A549 (cell line): Measurements from ENCODE around the gene DENND5A. TPM values are rescaled to one million over a fixed set of nuclear protein-coding genes. Genes with fewer than 3 reads are reported as not detected.

Experiments
- ATAC-seq, 2 experiments: fragments of 200-7000 bp in 1 of 2; fragments of >200 bp in 1 of 2; cut with Nextera tagmentation in 1 of 2; cut with Tn5 transposase in 1 of 2; 3 replicates each; pipeline versions ENCODE4 v1.8.0 to v1.9.1; 2018 to 2020; ENCODE audit warnings: mild to moderate bottlenecking in 1 of 2, moderate library complexity in 1 of 2
- CTCF ChIA-PET: fragments of 300-600 bp; sonication (Branson Sonifier 250); formaldehyde crosslinking; extraction: SDS; loops from one replicate; lab custom pipeline; 2021; ENCODE audit warnings: antibody characterized with exemption, inconsistent platforms; lab: Yijun Ruan, JAX
- POLR2A ChIA-PET: fragments of 350-600 bp; formaldehyde crosslinking; extraction: SDS; loops from one replicate; lab custom pipeline; 2021; ENCODE audit warnings: antibody characterized with exemption, inconsistent platforms; lab: Yijun Ruan, JAX
- DNase-seq, 2 experiments: peaks; one replicate each; pipeline versions ENCODE4 v3.0.0 to v3.0.0-alpha.2; 2011 to 2016; ENCODE audit warnings: low read depth in 1 of 2, low spot score in 1 of 2
- FAIRE-seq: peaks from 2 replicates; lab custom pipeline; 2011; peaks lifted over from hg19 to GRCh38; lab: Jason Lieb, UNC
- H3K27ac ChIP-seq, 2 experiments: fragments of >200 bp; sonication (Bioruptor Twin); formaldehyde crosslinking; 3 replicates each; pipeline ENCODE4 v1.5.1; 2016 to 2017
- H3K4me1 ChIP-seq: fragments of >200 bp; sonication (Bioruptor Twin); formaldehyde crosslinking; 3 replicates; pipeline ENCODE4 v1.6.1; 2016
- H3K4me2 ChIP-seq: fragments of >200 bp; sonication (Bioruptor Twin); formaldehyde crosslinking; 3 replicates; pipeline ENCODE4 v1.6.1; 2016
- H3K4me3 ChIP-seq: fragments of >200 bp; sonication (Bioruptor Twin); formaldehyde crosslinking; 3 replicates; pipeline ENCODE4 v1.5.1; 2016
- H3K9me3 ChIP-seq: fragments of >200 bp; sonication (Bioruptor Twin); formaldehyde crosslinking; 3 replicates; pipeline ENCODE4 v1.6.1; 2016
- BCL3 ChIP-seq: fragments of >200 bp; sonication (Bioruptor Twin); formaldehyde crosslinking; IDR thresholded peaks from 3 replicates; pipeline ENCODE4 v1.6.1; 2016
- CBX2 ChIP-seq: fragments of 200-600 bp; sonication (generic); IDR thresholded peaks from 2 replicates; pipeline ENCODE4 v1.6.1; 2016; ENCODE audit warnings: low read depth, mild to moderate bottlenecking, borderline replicate concordance
- CHD4 ChIP-seq: fragments of 200-600 bp; sonication (generic); IDR thresholded peaks from 2 replicates; pipeline ENCODE4 v1.6.1; 2016; ENCODE audit warnings: antibody characterized with exemption, mild to moderate bottlenecking, borderline replicate concordance
- ELK1 ChIP-seq: fragments of 150-350 bp; IDR thresholded peaks from 2 replicates; pipeline ENCODE4 v1.6.1; 2014; ENCODE audit warnings: low read depth, mild to moderate bottlenecking, low read length
- ESRRA ChIP-seq: fragments of 150-350 bp; IDR thresholded peaks from 2 replicates; pipeline ENCODE4 v1.6.1; 2014; ENCODE audit warnings: mild to moderate bottlenecking, low read length, borderline replicate concordance
- FOSB ChIP-seq: fragments of 250-450 bp; sonication (Bioruptor Pico); IDR thresholded peaks from 2 replicates; pipeline ENCODE4 v1.5.0; 2020; ENCODE audit warnings: mild to moderate bottlenecking, moderate library complexity
- FOXS1 ChIP-seq: fragments of 250-450 bp; sonication (Bioruptor Pico); IDR thresholded peaks from 2 replicates; pipeline ENCODE4 v1.5.0; 2020; ENCODE audit warnings: mild to moderate bottlenecking, moderate library complexity
- GATA3 ChIP-seq: IDR thresholded peaks from 2 replicates; pipeline ENCODE4 v1.6.1; 2012; ENCODE audit warnings: borderline replicate concordance
- HOXB13 ChIP-seq: fragments of 250-450 bp; sonication (Bioruptor Pico); IDR thresholded peaks from 2 replicates; pipeline ENCODE4 v1.5.0; 2020; ENCODE audit warnings: low read depth, mild to moderate bottlenecking, moderate library complexity
- JUN ChIP-seq, 2 experiments: fragments of >200 bp; sonication (Bioruptor Twin); formaldehyde crosslinking; IDR thresholded peaks; 2 replicates in 1 of 2; 3 replicates in 1 of 2; pipeline ENCODE4 v1.6.1; 2016 to 2017
- KDM1A ChIP-seq: fragments of 200-600 bp; sonication (generic); IDR thresholded peaks from 2 replicates; pipeline ENCODE4 v1.6.1; 2016; ENCODE audit warnings: low read depth, mild to moderate bottlenecking
- MAX ChIP-seq: IDR thresholded peaks from 2 replicates; pipeline ENCODE4 v1.6.1; 2012
- MYC ChIP-seq: IDR thresholded peaks from 2 replicates; pipeline ENCODE4 v1.6.1; 2012; ENCODE audit warnings: mild to moderate bottlenecking, inconsistent platforms, low read length, improper control_type of control experiment, borderline replicate concordance
- NPAS2 ChIP-seq: fragments of 250-450 bp; sonication (Bioruptor Pico); IDR thresholded peaks from 2 replicates; pipeline ENCODE4 v1.8.0; 2022; ENCODE audit warnings: mild to moderate bottlenecking, moderate library complexity, borderline replicate concordance
- RARB ChIP-seq: fragments of 250-450 bp; sonication (Bioruptor Pico); IDR thresholded peaks from 2 replicates; pipeline ENCODE4 v1.8.0; 2021; ENCODE audit warnings: mild to moderate bottlenecking, moderate library complexity
- RFX5 ChIP-seq: fragments of 450-650 bp; IDR thresholded peaks from 2 replicates; pipeline ENCODE4 v1.7.1; 2014; ENCODE audit warnings: antibody characterized with exemption, mild to moderate bottlenecking, moderate library complexity
- SREBF2 ChIP-seq: fragments of 450-650 bp; IDR thresholded peaks from 2 replicates; pipeline ENCODE4 v1.6.1; 2014; ENCODE audit warnings: mild to moderate bottlenecking, moderate library complexity
- TFCP2L1 ChIP-seq: fragments of 250-450 bp; sonication (Bioruptor Pico); IDR thresholded peaks from 2 replicates; pipeline ENCODE4 v1.5.0; 2021; ENCODE audit warnings: mild to moderate bottlenecking
- WGBS: methylation state at CpG from one replicate; pipeline ENCODE4 v1.1.6; 2017; ENCODE audit errors: missing lambda C conversion rate; 5-methylcytosine and 5-hydroxymethylcytosine counted together
- polyA plus RNA-seq, 4 experiments: library from polyadenylated mRNA; depleted of rRNA in 3 of 4; stranded (reverse); fragments of >200 nt; fragmentation: RNase III in 1 of 4; extraction: RNeasy Plus Mini Kit Qiagen cat#74134 plus additional on column Dnase treatment in 1 of 4; gene quantifications; 2 replicates in 3 of 4; 3 replicates in 1 of 4; pipeline ENCODE4 v1.2.3, GENCODE V29; 2011 to 2017
- TF ChIP-seq, protein P1 (sequence below): fragments of 200-600 bp; sonication (generic); IDR thresholded peaks from 2 replicates; pipeline ENCODE4 v1.6.1; 2016; ENCODE audit warnings: antibody characterized with exemption, mild to moderate bottlenecking, moderate library complexity

DENND5A gene
- polyA plus RNA-seq, 2 of the 4 experiments (the other 2 are of a cell fraction) = 36.6 to 88.7 TPM

- FAIRE-seq = no peak
- 92% methylated on average over 3 of the region's 3 CpGs for WGBS
- Histone ChIP-seq H3K4me3 (no peak overlapping the region), H3K4me2 (no peak overlapping the region), H3K27ac (no peak overlapping the region), H3K9me3 (no peaks in the 10 kb centered on the region), H3K4me1 (peaks cover 7% of the 10 kb centered on the region; the same call in 1 of the 3 replicates)
- no peak for DNase-seq
- ChIA-PET POLR2A (no interaction called here), CTCF (interaction anchor here (0.7 to 1.1 kb wide), 2 partner anchors 32 to 76 kb away, joined by 3 read pairs; no protein-coding TSS in a partner anchor)
- no peak for ATAC-seq
- no peak for TF ChIP-seq RARB (CRISPR knock-in tag)
- no peak for TF ChIP-seq KDM1A
- TF ChIP-seq NPAS2 = no peak
- TF ChIP-seq HOXB13 (CRISPR knock-in tag) = no peak
- no peak for TF ChIP-seq CHD4
- TF ChIP-seq FOSB (CRISPR knock-in tag) = no peak
- no peak for TF ChIP-seq FOXS1 (CRISPR knock-in tag)
These were observed 32.7 kb downstream of the DENND5A start for GRCh38 chr11:9232482-9232881.

- ChIA-PET POLR2A (interaction anchor here (1.0 kb wide), 1 partner anchor 229 kb away, joined by 3 read pairs; the partner anchor contains the start of gene ZNF143), CTCF (no interaction called here)
- FAIRE-seq = no peak
- no peak for ATAC-seq
- TF ChIP-seq SREBF2 (no peak), ELK1 (no peak), RFX5 (no peak), NPAS2 (no peak), TFCP2L1 (no peak), GATA3 (no peak), FOXS1 (CRISPR knock-in tag) (no peak), CBX2 (no peak), MAX (no peak), HOXB13 (CRISPR knock-in tag) (no peak), MYC (no peak), BCL3 (no peak), ESRRA (no peak), JUN (IDR thresholded peaks at IDR 0.05) (no peak)
- TF ChIP-seq, protein P1, sequence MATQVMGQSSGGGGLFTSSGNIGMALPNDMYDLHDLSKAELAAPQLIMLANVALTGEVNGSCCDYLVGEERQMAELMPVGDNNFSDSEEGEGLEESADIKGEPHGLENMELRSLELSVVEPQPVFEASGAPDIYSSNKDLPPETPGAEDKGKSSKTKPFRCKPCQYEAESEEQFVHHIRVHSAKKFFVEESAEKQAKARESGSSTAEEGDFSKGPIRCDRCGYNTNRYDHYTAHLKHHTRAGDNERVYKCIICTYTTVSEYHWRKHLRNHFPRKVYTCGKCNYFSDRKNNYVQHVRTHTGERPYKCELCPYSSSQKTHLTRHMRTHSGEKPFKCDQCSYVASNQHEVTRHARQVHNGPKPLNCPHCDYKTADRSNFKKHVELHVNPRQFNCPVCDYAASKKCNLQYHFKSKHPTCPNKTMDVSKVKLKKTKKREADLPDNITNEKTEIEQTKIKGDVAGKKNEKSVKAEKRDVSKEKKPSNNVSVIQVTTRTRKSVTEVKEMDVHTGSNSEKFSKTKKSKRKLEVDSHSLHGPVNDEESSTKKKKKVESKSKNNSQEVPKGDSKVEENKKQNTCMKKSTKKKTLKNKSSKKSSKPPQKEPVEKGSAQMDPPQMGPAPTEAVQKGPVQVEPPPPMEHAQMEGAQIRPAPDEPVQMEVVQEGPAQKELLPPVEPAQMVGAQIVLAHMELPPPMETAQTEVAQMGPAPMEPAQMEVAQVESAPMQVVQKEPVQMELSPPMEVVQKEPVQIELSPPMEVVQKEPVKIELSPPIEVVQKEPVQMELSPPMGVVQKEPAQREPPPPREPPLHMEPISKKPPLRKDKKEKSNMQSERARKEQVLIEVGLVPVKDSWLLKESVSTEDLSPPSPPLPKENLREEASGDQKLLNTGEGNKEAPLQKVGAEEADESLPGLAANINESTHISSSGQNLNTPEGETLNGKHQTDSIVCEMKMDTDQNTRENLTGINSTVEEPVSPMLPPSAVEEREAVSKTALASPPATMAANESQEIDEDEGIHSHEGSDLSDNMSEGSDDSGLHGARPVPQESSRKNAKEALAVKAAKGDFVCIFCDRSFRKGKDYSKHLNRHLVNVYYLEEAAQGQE = no peak
- no peaks in the 10 kb centered on the region for H3K9me3 ChIP-seq
- H3K27ac ChIP-seq = no peak overlapping the region
- no peak overlapping the region; the same call in 2 of the 3 replicates for H3K4me2 ChIP-seq
- peaks cover 7% of the 10 kb centered on the region; the same call in 1 of the 3 replicates for H3K4me1 ChIP-seq
- WGBS = 26% methylated on average over 1 of the region's 1 CpG
- H3K4me3 ChIP-seq = no peak overlapping the region
- DNase-seq = no peak
These were observed 33.3 kb downstream of the DENND5A start for GRCh38 chr11:9231848-9232177.
